T1000 (cell line): ENCODE results near the gene BLVRA.
"Not testable (repeated sequence)": the region's sequence is repeated elsewhere in the genome, so short reads cannot be mapped to it uniquely, and the experiment has no call there.

Experiments used
- DNase-seq: peaks from one replicate; lab custom pipeline; 2025; ENCODE audit warnings: mixed read lengths; lab: John Stamatoyannopoulos, UW

Gene BLVRA

DNA sequence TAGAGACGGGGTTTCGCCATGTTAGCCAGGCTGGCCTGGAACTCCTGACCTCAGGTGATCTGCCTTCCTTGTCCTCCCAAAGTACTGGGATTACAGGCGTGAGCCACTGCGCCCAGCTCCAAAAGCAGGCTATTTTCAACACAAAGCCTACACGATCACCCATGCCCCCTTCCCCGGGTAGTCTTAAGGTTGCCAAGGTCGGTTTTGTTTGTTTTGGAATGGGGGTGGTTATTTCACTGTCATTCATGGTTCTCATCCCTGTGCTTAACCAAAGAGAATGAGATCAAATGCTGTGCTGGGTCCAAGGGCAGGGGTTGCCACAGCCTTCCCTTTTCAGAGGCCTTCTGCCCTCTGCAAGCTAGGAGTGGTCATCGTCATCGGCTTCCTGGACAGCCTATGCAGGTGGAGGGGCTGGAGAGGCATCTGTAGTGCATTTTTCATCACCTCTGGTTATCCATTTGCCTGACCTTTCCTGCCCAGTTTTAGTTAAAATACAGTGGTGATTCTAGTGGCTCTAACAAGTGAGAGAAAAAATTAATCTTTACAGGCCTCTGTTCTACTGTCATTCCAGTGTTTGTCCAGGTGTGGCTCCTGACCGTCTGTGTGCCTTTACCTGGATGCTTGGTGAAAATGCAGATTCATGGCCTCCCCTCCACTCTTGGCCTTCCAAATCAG, 11.4 kb downstream of the BLVRA start:
- no peak for DNase-seq

DNA sequence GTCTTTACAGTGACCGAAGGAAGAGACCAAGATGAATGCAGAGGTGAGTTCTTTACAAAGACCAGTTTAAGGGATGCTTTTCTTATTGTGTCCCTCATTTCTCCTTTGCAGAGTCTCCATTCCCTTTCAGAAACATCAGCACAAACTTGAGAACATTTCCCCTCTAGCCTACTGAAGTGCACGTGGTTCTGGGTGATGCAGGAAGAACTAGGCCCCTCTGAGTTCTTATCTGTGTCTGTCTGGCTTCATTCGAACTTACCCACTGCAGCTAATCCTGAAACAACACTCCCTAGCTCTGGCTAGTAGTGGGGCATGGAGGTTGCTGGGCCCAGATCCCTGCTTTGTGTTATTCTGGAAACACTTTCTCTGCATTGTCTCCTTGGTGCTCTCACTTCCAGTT, 12.6 kb downstream of the BLVRA start:
- no peak for DNase-seq

DNA sequence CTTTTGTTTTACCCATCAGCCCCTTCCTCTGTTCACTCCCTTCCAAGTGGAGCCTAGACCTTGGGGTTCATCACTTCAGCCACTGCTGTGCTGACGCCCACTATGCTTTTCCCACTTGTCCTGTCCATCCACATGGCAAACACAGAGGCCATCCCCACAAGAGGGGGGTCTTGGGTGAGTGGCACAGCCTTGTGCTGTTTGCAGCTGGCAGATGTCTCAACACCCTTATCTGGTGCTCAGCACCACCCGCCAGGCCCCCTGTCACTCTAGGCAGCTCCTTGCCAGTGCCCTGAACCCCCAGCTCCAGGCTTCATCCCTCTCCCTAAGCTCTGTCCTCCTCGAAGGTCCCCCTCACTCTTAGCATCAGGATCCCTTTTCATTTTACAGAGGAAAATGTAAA, 13.1 kb downstream of the BLVRA start:
- DNase-seq, result no peak

DNA sequence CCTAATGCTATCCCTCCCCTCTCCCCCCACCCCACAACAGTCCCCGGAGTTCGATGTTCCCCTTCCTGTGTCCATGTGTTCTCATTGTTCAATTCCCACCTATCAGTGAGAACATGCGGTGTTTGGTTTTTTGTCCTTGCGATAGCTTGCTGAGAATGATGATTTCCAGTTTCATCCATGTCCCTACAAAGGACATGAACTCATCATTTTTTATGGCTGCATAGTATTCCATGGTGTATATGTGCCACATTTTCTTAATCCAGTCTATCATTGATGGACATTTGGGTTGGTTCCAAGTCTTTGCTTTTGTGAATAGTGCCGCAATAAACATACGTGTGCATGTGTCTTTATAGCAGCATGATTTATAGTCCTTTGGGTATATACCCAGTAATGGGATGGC, 14.8 kb downstream of the BLVRA start:
- DNase-seq, result not testable (repeated sequence)

DNA sequence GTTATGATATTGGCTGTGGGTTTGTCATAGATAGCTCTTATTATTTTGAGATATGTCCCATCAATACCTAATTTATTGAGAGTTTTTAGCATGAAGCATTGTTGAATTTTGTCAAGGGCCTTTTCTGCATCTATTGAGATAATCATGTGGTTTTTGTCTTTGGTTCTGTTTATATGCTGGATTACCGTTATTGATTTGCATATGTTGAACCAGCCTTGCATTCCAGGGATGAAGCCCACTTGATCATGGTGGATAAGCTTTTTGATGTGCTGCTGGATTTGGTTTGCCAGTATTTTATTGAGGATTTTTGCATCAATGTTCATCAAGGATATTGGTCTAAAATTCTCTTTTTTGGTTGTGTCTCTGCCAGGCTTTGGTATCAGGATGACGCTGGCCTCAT, 16.8 kb downstream of the BLVRA start:
- DNase-seq, result not testable (repeated sequence)

DNA sequence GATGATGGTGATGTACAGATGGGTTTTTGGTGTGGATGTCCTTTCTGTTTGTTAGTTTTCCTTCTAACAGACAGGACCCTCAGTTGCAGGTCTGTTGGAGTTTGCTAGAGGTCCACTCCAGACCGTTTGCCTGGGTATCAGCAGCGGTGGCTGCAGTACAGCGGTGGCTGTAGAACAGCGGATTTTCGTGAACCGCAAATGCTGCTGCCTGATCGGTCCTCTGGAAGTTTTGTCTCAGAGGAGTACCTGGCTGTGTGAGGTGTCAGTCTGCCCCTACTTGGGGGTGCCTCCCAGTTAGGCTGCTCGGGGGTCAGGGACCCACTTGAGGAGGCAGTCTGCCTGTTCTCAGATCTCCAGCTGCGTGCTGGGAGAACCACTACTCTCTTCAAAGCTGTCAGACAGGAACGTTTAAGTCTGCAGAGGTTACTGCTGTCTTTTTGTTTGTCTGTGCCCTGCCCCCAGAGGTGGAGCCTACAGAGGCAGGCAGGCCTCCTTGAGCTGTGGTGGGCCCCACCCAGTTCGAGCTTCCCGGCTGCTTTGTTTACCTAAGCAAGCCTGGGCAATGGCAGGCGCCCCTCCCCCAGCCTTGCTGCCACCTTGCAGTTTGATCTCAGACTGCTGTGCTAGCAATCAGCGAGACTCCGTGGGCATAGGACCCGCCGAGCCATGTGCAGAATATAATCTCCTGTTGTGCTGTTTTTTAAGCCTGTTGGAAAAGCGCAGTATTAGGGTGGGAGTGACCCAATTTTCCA, 20.0 kb downstream of the BLVRA start:
- DNase-seq, result not testable (repeated sequence)

DNA sequence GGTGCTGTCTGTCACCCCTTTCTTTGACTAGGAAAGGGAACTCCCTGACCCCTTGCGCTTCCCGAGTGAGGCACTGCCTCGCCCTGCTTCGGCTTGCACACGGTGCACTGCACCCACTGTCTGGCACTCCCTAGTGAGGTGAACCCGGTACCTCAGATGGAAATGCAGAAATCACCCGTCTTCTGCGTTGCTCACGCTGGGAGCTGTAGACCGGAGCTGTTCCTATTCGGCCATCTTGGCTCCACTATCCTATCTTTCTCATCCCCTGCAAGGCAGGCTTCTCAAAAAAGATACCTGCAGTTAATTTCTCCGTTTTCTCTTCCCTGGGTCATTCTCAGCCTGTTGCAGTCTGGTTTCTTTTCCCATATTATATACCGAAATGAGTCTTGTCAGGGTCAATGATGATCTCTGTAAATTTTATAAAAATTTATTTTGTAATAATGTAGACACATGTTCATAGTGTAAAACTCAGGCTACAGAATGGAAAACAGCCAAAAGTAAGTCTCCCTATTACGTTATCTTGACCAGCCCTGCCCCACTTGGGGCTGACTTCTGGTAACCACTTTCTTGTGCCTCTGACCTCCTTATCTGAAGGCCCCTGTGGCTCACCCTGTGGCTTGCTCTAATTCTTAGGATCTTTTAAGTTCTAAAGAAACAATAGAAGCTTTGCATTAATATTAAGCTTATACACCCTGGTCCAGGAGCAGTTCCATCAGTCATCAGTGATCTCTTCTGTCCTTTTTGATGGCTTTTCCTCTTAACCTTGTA, 20.7 kb downstream of the BLVRA start:
- DNase-seq, result no peak

DNA sequence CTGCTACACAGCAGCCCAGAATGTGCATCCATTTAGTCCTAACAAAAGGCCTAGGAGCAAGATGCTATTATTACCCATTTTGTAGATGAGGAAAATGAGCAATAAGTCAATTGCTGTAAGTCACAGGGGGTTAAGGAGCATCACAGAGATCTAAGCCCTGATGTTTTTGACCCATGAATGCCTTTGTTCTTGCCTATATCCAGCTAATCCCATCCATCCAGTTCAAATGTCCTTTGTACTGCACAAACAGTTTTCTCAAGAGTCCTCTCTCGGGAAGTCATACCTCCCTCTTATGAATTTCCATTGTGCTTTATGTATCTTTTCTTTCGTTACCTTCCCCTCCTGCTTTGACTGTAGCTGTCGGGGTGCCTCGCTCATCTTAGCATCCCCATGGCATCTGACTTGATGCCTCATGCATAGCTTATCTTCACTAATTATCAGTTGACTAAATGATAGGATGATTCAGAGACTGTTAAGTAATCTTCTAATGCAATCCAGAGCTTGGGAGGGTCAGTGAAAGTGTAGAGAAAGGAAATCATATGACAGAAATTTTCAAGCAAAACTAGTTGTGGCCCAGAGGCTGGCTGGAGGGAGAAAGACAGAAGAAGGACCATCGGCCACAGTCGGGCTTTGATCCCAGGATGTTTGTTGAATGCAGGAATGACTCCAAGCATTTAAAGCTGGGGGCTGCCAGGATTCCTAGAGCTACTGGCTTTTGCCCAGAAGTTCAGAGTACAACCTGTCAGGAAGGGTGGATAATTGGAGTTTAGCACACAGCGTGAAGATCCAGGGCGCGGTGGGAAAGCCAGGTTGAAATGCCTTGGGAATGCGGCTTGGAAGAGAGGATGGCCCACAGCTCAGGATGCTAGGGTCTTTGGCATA, 23.5 kb downstream of the BLVRA start:
- no peak for DNase-seq

DNA sequence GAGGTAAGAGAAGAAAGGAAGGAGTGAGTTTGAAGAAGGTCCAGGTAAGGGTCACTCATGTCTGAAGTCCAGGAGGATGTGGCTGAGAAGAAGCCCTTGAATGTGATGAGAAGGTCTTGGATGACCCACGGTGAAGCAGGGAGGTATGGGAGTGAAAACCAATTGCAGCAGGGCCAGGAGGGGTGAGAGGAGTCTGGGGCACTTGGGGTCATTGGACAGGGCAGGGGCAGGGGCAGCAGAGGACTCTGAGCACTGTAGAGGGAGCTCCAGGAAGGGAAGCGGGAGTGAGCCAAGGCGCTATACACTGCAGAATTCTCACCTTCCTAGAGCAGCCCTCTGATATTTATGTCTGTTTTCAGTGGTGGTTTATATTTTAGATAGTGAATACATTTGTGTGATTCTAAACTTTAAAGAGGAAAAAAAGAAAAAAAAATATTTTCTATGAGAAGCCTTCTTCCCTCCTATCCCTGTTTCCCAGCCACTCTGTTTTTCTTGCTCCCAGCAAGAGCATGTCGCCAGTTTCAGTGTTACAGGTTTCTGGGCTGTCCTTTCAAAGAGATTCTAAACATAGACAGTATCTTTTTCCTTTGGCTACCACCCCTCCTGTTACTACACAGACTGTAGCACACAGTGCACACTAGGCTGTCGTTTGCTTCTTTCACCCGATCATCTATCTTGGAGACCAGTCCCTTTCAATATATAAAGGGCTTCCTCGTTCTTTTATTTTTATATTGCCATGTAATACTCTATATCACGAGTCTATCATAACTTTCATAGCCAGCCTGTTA, 24.5 kb downstream of the BLVRA start:
- no peak for DNase-seq

DNA sequence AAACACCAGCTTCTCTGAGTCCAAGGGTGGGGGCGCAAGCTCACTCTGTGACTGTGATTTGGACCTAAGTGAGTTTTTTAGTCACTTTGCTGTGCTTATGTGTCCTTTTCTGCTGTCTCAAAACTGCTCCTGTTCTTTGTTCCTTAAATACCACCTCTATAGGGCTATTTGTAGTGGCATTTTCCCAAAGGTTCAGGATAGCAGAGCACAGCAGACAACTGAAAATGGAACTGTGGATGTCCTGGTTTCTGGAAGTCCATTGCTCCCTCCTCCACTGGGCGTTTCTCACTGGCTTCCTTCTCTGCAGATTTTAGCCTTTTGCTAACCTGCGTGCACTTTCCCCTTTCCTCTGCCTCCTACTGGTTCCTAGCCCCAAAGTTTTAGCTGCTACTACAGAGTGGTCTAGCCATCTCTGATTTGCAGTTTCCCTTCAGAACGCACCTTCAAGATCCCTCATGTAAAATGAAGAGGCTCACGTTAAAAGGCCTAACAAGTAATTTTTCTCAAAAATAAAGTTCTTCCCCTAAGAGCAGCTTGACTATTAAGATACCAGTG, 25.6 kb downstream of the BLVRA start:
- DNase-seq, result no peak

DNA sequence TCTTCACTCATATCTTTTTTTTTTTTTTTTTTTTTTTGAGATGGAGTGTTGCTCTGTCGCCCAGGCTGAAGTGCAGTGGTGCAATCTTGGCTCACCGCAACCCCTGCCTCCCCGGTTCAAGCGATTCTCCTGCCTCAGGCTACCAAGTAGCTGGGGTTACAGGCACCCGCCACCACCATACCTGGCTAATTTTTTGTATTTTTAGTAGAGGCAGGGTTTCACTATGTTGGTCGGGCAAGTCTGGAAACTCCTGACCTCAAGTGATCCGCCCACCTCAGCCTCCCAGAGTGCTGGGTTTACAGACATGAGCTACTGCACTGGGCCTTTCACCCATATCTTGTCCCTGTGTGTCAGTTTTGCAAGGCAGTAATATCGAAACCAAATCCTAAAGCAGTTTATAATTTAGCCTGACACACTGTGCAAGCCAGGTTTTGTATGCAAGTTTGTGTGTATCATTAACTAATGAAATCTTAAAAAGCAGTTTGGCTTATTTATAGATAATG, 26.2 kb downstream of the BLVRA start:
- not testable (repeated sequence) for DNase-seq

DNA sequence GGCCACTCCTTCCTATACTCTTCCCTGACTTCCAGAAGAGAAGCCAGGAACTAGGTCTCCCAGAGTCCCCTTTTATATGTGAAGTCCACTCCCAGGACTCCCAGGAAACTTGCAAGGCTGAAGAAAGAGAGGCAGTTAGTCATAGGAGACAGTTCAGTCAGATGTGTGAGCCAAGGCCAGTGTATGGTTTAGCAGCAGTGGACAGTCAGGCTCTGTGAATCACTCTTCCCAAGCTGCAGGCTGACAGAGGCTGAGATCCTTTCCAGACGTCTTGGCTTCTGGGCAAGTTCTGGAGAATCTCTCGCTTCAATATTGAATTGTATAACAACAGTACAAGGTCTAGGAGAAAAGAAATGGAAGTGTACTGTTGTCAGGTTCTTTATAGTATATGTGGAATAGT, 26.9 kb downstream of the BLVRA start:
- DNase-seq, result no peak

DNA sequence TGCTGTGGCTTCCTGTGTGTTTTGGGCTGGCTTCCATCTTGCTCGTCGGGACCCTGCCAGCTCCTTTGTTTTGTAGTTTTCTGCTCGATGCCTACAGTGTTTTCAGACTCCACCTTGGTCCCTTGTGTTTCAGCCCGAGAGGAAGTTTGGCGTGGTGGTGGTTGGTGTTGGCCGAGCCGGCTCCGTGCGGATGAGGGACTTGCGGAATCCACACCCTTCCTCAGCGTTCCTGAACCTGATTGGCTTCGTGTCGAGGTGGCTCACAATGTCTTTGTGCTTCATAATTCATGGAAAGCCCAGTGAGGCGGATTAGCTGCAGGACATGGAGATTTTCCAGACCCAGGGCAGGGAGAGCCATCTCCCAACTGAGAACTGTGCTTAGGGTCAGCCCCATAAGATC, 29.3 kb downstream of the BLVRA start:
- no peak for DNase-seq

DNA sequence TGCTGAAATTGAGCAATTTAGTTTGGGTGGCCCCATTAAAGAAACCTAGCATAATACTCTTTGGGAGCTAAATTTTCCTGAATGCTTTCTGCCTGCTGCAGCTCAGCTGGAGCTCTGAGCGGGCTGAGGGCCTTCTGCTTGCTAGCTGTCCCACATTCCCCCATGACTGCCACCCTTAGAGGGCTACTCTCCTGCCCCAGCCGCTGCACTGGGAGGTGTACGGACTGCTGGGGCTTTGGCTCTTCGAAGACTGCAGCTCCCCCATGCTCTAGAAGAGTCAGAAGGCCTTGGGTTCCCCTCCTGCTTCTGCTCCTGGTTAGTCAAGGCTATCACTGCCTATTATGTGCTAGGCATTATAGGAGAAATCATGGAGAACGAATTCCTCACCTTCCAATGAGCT, 31.5 kb downstream of the BLVRA start:
- no peak for DNase-seq

DNA sequence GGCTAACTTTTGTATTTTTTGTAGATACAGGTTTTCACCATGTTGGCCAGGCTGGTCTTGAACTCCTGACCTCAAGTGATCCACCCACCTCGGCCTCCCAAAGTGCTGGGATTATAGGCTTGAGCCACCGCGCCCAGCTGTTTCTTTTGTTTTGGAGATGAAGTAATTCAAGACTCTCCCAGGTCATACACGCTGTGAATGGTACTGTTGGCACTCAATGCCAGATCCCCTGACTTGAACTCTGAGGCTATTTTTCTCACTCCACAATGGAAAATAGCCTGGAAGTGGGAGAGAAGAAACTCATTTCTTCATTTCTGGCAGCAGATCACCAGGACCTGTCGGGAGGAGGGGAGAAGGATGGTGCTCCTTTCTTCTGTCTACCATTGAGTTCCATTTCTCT, 32.4 kb downstream of the BLVRA start:
- DNase-seq, result no peak

DNA sequence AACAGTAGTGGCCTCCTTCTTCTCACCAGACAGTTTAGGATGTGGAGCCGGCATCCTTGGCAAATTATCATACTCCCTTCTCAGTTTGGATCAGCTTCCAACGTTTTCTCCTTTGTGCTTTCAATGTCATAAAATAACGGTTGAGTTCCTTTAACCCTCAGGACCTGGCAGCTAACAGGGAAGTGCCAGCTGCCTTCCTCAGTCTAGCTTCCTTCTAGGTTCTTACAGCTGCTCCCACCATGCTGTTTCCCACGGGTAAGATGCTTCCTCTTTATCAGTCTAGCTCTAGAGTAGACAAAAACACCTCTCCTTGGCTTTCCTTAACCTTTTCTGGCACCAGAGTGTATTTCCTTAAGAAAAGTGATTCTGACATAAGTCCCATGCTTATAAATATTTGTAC, 33.2 kb downstream of the BLVRA start:
- no peak for DNase-seq

DNA sequence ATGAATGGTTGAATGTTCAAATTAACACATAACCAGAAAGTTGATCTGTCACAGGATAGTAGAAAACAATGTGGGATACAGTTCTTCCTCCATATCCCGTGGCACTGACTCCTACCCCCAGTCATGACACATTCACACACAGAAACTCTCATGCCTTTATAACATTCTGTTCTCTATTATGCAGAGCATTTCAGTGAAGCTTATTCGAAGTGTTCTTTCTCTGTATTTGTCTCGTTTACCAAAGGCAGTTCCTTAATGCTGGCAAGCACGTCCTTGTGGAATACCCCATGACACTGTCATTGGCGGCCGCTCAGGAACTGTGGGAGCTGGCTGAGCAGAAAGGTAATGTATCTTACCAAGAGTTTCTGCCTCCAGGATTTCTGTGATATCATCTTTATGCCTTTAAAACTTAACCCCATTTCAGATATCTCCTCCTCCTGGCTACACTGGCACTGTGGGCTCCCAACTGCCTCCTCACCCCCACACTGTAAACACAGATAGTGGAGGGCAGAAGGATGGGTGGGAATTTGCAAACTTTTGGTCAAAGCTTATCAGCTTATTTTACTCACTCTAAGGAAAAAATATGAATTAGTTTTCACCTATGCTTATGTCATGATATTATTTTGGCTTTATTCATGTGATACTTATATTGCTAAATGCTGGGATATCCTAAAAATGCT, 34.1 kb downstream of the BLVRA start:
- no peak for DNase-seq

DNA sequence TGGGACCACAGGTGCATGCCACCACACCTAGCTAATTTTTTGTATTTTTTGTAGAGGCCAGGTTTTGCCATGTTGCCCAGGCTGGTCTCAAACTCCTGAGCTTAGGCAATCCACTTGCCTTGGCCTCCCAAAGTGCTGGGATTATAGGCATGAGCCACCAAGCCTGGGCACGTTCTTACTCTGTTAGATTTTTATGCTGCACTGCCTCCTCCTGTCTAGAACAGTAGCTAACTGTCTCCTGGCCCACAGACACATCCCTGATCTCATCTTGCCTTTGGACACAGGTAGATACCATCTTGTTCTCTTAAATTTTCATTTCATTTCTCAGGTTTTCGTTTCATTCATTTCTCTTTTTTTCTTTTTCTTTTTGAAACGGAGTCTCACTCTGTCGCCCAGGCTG, 41.1 kb downstream of the BLVRA start:
- no peak for DNase-seq

DNA sequence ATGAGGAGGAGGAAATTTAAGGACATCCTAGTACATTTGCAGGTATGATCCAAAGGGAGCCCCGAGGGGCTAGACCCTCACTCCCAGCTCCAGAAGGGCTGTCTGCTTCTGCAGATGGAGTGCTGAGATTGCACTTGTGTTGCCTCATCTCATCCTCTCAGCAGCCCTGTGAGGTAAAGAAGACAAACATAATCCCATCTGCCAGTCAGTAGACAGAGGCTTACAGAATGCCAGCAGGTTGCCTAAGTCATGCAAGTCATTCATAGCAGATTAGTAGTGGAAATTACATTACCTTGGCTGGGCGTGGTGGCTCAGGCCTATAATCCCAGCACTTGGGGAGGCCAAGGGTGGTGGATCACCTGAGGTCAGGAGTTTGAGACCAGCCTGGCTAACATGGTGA, 45.4 kb downstream of the BLVRA start:
- DNase-seq, result no peak

DNA sequence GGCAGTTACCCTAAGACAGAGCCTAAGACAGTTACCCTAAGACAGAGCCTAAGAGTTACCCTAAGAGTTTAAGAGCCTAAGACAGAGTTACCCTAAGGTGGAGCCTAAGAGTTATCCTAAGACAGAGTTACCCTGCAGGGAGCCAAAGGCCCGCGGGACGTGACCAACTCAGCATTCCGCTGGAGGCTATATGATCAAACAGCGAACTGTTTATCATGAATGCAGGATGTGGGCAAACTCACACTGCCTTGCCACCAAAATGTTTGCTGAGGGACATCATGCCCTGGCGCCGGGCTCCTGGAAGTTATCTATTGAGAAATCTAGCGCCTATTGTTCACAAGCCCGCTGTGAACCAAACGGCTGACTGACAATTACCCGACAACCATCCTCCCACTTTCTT, 49.9 kb downstream of the BLVRA start:
- no peak for DNase-seq
